ENCODE measurements around the gene RTBDN. TPM values are rescaled to one million over a fixed set of nuclear protein-coding genes. Genes with fewer than 3 reads are reported as not detected.

RTBDN gene
- total and polyA plus RNA-seq, 10 of the 15 experiments (the other 5 are each of a cell fraction or from before 2014, with no cell fraction given) = 0.45 TPM; not detected in 9

GRCh38 chr19:12833418-12833737 lies 1.0 kb downstream of the RTBDN start:
- ChIA-PET RAD21 (ENCODE audit: unreplicated experiment) (no interaction called here), POLR2A (no interaction called here), CTCF (interaction anchor here (2.1 kb wide), 1 partner anchor 15 kb away, joined by 4 read pairs; no protein-coding TSS in a partner anchor), SMC1A (ENCODE audit: uncharacterized antibody, unreplicated experiment) (no interaction called here)
- Histone ChIP-seq H2AFZ (ENCODE audit: control insufficient read depth, low read depth, low read length) (no peak overlapping the region), H3K27me3 (replicated peaks in 1 of 2; ENCODE audit: control insufficient read depth in 2 of 2, insufficient read depth in 2 of 2, low read length in 1 of 2) (peaks cover 10 to 35% of the 10 kb centered on the region in 2 experiments), H3K4me3 (no peak overlapping the region), H3K9ac (ENCODE audit: control insufficient read depth, insufficient read depth, low read length) (no peak overlapping the region), H4K20me1 (ENCODE audit: control insufficient read depth, insufficient read depth) (no peaks in the 10 kb centered on the region; the same call in 1 of the 2 replicates), H3K4me2 (ENCODE audit: control insufficient read depth, insufficient read depth) (no peak overlapping the region), H3K9me3 (replicated peaks; ENCODE audit: control insufficient read depth, insufficient read depth, low read length) (no peaks in the 10 kb centered on the region; the same call in none of the 3 replicates), H3K27ac (ENCODE audit: control insufficient read depth, insufficient read depth) (no peak overlapping the region), H3K36me3 (ENCODE audit: control insufficient read depth in 2 of 2, insufficient read depth in 2 of 2, low read length in 1 of 2) (no peaks in the 10 kb centered on the region), H3K79me2 (ENCODE audit: control insufficient read depth, insufficient read depth, low read length) (no peaks in the 10 kb centered on the region), H3K4me1 (ENCODE audit: control insufficient read depth, insufficient read depth, low read length) (peaks cover 4% of the 10 kb centered on the region; the same call in 1 of the 2 replicates)
- DNase-seq (ENCODE audit: low read depth, low spot score) (no peak), FAIRE-seq (no peak), ATAC-seq (no peak)
- no peak for TF ChIP-seq SMAD5 (IDR thresholded peaks at IDR 0.05; ENCODE audit: low read depth)
- TF ChIP-seq ATF2 (IDR thresholded peaks at IDR 0.05; ENCODE audit: low read length) = no peak
- TF ChIP-seq POU2F2 (IDR thresholded peaks at IDR 0.05; ENCODE audit: borderline replicate concordance, low read depth, low read length) = no peak
- no peak for TF ChIP-seq SUPT20H (IDR thresholded peaks at IDR 0.05; ENCODE audit: borderline replicate concordance, control insufficient read depth, low read depth, low read length)
- TF ChIP-seq DPF2 (IDR thresholded peaks at IDR 0.05) = no peak
- TF ChIP-seq BCL11A (IDR thresholded peaks at IDR 0.05; ENCODE audit: low read depth, low read length) = no peak
- TF ChIP-seq ZNF592 (IDR thresholded peaks at IDR 0.05) = no peak
- 0% methylated on average over 2 of the region's 5 CpGs for WGBS (ENCODE audit: insufficient coverage, insufficient replicate concordance, low lambda C conversion rate, missing lambda C conversion rate)
- in situ Hi-C loops (cut with MboI) (no loop called here), intact Hi-C loops (cut with micrococcal nuclease; ENCODE audit: unreplicated experiment) (no loop called here)
- BruUV-seq (replicated peaks) = no TSS peak
